Dedifferentiated amniotic fluid mesenchymal stem cell (primary cell): ENCODE results near the gene CDH4.

ENCODE experiments used
- DNase-seq: peaks from one replicate; pipeline ENCODE4 v3.0.0-alpha.2; 2016; ENCODE audit errors: extremely low spot score

Gene CDH4

GRCh38 chr20:61734733-61735502, 482.9 kb downstream of the CDH4 start:
- no peak for DNase-seq

DNA sequence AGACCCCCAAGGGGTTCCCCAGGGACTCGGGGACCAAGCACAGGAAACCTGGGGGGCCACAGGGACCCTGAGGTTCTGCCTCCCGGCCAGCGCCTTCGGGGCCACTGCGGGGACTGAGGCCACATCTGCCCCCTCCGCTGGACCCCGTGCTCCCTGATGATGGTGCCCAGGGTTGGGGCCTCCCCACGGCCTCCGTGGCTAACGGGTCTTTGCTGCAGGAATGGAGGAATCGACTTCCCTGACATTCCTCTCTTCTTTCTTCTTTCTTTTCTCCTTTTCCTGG, 483.4 kb downstream of the CDH4 start:
- no peak for DNase-seq

DNA sequence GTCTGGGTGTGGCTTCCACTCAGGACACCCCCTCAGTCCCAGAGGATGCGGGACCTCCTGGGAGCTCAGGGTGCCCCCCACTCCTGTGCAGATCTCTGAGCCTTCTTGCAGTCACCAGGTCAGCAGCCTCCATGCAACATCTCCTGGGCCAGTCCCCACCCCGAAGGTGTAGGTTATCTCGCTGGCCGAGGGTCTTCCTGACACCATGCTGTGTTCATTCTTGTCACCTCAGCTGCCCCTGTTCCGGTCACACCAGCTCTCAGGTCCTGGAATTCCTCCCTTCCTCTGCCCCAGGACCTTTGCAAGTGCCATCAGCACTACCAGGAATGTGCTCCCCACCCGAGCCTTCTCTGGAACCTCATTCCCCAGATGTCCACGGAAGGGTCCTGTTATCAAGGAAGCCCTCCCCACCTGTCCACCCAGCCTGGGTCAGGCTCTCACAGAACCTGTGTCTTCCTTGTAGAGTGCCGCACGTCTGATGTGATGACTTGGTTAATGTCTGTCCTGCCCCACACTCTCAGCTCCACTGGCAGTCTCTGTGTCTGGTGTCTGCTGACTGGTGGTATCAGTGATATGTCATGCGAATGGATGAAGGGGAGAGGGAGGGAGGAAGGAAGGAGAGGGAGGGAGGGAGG, 484.1 kb downstream of the CDH4 start:
- DNase-seq: no peak

GRCh38 chr20:61736751-61737310, 484.8 kb downstream of the CDH4 start:
- no peak for DNase-seq

DNA sequence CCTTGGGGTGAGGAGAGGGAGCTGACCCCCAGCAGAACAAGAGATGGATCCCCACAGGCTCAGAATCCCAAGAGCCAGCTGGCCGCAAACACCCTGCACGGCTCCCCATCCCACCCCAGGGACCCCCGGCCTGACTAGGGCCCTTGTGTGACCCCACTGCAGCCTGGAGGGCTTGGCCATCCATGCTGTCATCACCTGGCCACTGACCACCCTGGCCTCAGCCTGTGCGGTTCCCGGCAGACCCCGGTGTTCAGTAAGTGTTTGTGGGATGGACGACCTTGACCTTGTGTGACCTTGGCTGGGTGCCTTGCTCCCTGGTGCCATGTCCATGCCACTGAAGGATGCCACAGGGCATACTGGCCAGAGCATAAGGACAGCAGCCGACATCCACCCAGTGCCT, 485.3 kb downstream of the CDH4 start:
- DNase-seq: no peak

- DNase-seq: no peak
Observed at GRCh38 chr20:61737812-61738443, 485.9 kb downstream of the CDH4 start.

GRCh38 chr20:61738601-61739069, 486.6 kb downstream of the CDH4 start:
- DNase-seq: no peak

GRCh38 chr20:61739086-61739831, 487.2 kb downstream of the CDH4 start:
- no peak for DNase-seq

- no peak for DNase-seq
Observed at GRCh38 chr20:61739832-61740118, 487.7 kb downstream of the CDH4 start.

GRCh38 chr20:61742097-61742825, 490.2 kb downstream of the CDH4 start:
- no peak for DNase-seq

DNA sequence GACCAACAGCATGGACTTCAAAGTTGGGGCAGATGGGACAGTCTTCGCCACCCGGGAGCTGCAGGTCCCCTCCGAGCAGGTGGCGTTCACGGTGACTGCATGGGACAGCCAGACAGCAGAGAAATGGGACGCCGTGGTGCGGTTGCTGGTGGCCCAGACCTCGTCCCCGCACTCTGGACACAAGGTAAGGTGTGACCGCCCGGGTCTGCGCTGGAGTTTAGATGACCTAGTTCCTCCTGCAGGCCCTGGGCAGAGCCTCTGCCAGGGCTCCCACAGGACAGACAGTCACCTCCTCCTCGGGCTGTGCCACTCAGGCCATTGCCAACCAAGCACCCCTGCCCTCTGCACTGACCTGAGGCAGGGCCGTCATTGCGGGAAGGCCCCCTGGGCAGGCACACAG, 491.5 kb downstream of the CDH4 start:
- DNase-seq: no peak

GRCh38 chr20:61744691-61745396, 492.8 kb downstream of the CDH4 start:
- DNase-seq: no peak

- no peak for DNase-seq
Observed at GRCh38 chr20:61745397-61746146, 493.5 kb downstream of the CDH4 start.

DNA sequence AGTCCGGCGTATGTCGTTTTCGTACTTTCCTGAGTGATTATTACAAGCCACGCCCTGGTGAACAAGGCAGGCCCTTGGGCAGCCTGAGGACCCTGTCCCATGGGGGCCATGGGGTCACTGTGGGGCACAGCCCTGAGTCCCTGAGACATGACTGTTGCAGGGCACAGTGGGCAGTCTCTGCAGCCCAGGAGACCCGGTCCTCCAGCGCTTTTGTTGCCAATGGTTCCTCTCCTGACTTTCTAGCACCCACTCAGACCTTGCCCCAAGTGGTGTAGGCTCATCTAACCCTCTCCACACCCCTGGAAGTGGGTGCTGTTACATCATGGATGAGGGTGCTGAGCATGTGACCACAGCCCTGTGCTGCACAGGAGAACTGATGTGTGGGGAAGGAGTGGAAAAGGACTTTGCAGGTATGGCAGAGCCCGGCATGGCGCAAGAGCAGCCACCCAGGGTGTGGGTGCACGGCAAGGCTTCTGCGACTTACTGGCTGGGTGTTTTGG, 494.1 kb downstream of the CDH4 start:
- DNase-seq: no peak

GRCh38 chr20:61746781-61747180, 494.7 kb downstream of the CDH4 start:
- DNase-seq: no peak

DNA sequence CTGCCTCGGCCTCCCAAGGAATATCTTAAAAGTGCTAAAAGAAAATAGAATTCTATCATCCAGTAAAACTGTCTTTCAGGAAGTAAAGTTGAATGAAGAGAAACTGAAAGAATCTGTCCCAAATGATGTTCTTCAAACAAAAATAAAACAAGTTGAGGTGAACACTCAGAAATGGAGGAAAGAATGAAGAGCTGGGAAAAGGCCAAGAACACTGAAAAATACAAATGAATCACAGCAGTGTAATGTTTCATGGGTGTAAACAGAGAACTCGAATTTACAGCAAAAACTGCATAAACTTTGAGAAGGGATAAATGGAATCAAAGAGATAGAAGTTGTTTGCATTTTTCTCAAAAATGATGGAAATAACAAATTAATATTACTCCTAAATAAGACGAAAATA, 496.3 kb downstream of the CDH4 start:
- DNase-seq: no peak

DNA sequence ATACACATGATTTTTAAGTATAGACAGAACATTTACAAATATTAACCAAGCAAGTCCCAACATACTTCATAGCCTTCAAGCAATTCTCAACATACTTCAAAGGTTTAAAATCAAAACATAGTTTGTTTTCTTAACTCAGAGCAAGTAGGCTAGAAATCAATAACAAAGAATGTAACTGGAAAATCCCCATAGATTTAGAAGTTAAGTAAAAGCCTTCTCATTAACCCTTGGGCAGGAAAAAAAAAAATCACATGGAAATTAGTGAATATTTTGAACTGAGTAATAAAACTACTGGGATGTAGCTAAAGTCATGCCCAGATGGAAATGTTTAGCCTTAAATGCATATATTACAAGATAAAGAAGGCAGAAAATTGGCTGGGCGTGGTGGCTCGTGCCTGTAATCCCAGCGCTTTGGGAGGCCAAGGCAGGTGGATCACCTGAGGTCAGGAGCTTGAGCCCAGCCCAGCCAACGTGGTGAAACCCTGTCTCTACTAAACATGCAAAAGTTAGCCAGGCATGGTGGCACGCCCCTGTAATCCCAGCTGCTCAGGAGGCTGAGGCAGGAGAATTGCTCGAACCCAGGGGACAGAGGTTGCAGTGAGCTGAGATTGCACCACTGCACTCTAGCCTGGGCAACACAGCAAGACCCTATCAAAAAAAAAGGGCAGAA, 497.5 kb downstream of the CDH4 start:
- no peak for DNase-seq

GRCh38 chr20:61750093-61750492, 498.0 kb downstream of the CDH4 start:
- no peak for DNase-seq

GRCh38 chr20:61752576-61752975, 500.5 kb downstream of the CDH4 start:
- no peak for DNase-seq
